HG03469 (cell line): Measurements from ENCODE around the gene DMBX1.

ENCODE experiments used
- ATAC-seq: cut with Tn5 transposase; IDR thresholded peaks from one replicate; pipeline ENCODE4 v1.9.1; 2021; ENCODE audit warnings: mild to moderate bottlenecking, moderate library complexity, moderate number of reproducible peaks; ENCODE audit not compliant: unreplicated experiment

Gene DMBX1

DNA sequence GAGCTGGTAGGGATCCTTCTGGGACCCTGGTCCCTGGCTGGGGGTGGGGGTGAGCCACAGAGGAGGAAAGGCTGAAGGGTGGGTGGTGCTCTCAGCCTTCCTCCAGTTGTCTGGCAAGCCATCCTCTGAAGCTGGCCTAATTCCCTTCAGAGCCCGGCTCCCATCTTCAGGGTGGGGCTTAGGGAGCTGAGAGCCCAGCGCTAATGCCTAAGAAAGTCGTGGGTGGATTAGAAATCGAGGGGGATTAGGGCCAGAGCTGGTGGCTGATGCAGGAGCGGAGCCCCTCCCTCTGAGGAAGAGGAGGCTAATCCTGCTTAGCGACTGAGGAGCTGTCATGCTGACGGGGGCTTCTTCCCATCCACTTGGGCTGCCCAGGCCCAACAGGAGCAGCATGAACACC is 30.8 kb upstream of the DMBX1 start:
- no peak for ATAC-seq

DNA sequence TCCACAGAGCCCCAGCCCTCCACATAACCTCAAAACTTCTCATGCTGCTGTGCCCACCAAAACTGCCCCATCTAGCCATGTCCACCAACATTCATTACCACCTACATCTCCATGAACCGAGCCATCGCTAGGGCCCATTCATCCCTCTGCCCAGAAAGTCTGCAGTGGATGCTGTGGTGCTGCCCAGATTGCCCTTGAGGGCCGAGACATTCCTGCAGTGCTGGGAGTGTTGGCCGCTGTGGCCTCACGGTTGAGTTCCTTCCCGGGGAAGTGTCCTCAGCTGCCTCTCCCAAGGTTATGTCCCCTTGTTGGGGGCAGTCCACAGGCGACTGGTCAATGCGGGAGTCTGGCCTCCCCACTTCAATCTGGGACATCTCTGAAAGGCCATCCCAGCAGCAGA is 30.3 kb upstream of the DMBX1 start:
- ATAC-seq: no peak

DNA sequence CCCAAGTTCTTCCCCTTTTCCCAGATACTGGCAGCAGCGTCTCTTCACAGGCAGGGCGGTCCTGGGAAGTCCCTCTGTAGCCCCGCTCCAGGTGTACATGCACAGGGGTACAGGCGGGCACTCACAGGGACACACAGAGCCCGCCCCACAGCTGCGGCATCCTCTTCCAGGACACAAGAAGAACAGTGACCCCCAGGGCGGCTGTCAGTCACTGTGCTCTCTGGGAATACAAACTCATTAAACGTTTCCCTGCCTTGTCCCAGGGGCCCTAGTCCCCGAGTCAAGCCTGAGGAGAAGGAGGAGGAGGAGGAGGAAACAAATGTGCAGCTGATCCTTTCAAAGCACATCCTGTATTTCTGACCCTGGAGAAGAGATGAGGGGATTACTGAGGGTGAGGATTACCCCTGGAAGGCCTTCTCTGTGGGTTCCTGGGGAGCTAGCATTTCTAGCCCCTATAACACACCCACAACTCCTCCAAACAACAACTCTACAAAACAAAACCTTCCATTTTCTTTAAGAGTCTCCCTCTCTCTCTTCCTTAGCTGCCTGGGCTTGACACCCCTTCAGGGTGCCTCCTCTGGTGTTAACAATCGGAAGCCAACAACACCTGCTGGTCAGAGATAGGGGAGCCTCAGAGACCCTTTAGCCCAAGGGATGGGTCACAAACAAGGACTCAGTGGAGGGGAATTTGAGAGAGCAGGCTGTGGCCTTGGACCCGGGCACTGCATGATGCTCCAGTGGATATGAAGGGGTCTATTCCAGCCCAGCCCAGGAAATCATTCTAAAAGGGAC is 28.4 kb upstream of the DMBX1 start:
- no peak for ATAC-seq

DNA sequence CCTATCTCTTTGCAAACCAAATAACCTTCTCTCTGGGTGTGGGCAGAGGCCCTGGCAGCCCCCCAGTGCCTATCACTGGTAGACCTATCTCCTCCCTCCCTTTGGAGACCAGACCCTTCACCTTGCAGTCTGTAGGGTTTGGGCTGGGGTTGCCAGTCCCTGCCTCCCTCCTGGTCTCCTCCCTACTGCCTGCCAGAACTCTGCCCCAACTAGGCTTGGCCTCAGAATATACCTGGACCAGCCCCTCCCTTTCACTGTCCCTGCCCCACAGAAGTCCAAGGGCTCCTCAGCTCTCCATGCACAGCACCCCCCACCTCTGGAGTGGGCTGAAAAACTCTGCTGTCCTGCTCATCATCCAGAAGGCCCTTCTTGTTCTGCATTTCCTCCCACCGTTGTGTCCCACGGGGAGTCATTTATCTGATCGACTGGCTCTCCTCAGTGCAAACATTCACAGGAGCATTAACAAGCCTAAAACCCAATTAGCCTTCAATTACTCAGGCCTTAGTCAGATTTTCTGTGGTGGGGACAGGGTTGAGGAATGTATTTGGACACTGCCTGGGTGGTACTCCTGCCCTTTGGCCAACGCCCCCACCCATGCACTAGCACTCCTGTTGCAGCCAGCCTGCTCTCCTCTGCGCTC is 27.7 kb upstream of the DMBX1 start:
- ATAC-seq: no peak

DNA sequence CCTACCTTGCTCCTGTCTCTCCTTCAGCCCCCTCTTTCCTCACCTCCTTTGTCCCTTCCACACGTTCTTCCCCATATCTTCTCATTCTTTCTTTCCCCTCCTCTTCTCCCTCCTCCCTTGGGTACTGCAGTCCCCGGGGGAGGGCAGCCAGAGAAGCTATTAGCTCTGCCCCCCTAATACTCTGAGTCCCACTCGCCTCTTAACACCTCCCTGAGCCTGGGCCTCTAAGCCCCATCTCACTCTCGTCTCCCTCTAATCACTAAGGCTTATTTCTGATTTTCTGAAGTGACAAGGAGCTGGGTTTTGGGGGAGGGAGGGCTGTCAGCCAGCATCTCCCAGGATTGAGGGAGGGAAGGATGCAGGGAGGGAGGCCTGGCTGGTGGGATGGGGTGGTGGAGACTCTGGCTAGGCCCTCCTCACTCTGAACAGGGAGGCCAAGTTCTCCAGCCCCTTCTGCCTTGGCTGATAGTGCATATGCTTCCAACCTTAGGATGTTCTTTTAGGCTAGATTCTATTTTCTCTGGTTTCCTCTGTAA is 25.6 kb upstream of the DMBX1 start:
- no peak for ATAC-seq

DNA sequence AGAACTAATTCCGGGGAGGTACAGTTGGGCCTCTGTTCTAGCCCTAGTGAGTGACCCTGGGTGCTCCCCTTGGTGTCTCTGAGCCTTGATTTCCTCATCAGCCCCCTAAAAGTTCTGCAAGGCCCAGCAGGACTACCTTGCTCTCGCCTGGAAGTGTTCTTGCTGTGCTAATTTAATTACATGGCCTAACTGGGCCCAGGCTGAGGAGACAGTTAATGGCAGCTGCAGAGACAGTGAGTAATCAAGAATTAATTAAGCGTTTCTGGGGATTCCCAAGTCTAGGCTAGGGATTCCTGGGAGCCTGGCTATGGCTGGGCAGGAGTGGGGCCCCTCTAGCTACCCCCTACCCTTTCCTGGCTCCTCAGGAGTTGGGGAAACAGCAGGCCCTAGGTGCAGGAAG is 24.7 kb upstream of the DMBX1 start:
- no peak for ATAC-seq

DNA sequence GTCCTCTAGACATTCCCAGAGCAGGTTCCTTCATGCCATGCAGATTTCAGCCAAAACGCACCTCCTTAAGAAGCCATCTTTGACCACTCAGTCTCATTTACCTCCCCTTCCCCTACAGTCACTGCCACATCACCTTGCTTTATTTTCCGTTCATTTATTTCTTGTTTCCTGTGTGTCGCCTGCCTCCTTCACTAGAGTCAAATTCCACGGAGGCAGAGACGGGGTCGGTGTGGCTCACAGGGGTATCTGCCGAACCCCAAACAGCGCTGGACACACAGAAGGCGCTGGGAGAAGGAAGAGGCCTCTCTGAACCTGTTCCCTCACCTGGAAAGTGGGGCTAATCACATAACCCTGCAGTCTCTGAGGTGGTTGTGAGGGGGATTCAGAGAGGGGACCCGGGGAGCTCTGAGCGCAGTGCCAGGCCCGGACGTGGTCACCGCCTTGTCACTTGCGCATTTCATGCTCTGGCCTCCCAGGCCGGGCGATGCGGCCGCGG is 23.6 kb upstream of the DMBX1 start:
- no peak for ATAC-seq

DNA sequence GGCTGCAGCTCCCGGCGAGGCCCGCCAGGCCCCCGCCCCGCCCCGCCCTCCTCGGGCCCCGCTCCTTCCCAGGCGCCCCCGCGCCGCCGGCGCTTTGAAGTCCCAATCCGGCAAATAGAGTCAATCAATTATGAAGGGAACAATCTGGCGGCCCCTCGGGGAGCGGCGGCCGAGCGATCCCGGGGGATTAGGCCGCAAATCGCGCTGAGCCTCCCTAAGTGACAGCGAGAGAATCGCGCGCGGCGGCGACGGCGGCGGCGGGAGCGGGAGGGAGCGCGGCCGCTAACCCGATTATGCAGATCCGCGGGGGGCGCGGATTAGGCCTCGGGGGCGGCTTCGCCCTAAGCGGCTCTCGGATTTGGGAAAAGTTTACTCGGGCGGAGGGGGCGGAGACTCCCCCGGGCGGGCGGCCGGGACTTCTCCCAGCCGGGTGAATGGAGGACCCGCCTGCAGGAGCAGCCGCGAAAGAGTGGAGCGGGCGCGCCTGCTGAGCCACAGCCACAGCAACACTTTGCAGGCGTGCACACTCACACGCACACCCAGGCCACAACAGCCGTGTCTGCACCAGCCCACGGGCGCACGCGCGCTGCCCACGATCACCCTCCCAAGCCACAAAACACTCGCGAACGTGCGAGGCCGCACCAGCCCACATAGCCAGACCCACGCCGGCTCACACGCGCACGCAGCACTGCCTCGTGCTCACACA is 23.0 kb upstream of the DMBX1 start:
- ATAC-seq: no peak

DNA sequence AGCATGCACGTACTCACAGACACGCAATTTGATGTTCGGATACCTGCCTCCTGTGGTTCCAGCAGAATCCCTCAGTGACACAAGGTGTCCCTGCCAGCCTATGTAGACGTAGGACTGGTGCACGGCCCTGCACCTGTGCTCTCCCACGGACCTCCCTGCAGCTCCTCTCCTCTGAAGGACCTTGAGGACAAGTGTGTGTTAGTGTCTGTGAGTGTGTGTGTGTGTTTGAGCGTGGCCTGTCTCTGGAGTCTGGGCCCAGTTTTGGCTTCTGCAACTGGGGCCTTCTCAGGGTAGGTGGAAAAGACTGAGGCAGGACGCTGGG is 22.5 kb upstream of the DMBX1 start:
- no peak for ATAC-seq

DNA sequence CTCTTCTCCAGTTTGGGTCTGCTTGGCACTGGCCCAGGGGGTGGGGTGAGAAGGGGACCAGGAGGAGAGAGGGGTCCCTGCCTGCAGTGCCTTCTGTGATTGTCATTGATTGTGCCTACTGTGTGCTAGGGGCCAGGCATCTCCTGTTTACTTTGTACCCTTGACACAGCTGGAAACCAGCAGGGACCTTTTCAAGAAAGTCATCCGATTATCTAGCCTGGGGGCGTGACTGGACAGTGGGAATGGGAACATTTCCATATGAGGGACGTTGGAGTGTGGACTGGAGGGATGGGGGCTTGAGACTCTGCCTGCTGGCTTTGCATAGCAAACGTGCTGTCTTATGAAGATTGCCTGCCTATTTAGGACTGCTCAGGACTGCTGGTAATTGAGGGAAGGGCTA is 19.8 kb upstream of the DMBX1 start:
- ATAC-seq: no peak

DNA sequence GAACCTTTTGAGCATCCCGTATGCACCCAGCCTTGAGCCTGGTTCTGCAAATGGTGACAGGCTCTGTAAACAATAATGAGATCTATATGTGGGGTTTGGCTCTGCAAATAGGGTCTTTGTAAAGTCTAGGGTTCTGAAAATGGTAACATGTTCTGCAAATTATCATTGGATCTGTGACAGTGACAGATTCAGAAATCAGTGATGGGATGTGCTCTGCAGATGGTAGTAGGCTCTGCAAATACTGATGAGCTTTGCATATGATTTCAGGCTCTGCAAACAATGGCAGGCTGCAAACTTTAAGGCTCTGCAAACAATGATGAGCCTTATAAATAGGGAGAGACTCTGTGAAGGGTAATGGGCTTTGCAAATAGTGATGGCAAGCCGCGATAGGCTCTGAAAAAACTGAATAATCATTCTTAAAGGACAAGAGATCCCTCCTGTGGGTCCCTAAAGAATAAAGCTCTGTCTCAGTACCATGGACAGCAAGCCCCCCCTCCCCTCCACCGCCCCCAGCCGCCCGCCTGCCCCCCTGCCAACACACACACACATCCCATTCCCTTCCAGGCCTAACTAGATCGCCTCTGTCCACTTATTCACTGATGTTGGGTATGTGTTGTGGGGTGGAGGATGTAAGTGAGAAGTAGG is 17.7 kb upstream of the DMBX1 start:
- no peak for ATAC-seq

DNA sequence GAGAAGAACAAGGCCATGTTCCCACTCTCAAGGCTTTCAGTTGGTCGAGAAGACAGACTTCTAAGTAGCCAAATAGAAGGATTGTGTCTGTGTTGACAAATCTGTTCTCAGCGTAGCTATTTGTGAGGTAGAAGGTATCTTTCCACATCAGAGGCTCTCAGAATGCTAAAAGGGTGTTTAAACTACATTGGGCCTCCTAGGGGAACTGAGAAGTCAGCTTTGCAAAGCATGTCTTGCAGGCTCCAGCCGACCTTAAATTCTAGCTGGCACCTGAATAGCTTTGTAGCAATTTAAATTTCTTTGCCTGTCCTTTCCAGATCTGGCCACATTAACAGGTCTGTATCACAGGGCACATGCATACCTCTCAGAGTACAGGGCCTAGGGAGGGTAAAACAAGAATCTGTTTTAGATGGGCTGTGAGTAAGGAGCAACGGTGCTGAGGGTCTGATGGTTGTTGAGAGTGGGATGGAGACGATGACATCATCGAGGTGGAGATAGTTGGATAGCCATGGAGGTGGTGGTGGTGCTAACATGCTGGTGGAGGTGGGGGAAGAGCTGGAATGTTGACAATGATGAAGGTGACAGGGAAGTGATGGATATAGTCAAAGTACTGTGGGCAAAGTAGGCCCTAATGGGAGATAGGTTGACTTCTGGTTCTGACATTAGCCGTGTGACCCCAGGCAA is 17.0 kb upstream of the DMBX1 start:
- no peak for ATAC-seq

DNA sequence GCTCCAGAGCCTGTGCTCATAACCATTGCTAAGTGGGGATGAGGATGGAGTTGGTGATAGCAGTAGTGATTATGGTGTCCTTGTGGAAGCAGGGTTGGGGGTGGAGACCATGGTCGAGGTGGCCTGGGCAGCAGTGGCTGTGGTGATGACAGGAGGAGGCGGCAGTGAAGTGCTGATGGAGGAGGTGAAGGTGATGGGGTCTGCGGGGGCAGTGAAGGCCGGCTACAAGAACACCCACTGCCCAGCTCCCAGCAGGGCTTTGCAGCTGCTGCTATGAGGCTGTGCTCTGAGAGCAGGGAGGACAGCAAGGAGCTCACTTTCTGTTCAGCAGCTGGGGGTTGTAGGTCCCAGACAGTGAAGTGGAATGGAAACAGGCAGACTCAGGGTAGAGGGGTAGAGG is 15.6 kb upstream of the DMBX1 start:
- ATAC-seq: no peak

DNA sequence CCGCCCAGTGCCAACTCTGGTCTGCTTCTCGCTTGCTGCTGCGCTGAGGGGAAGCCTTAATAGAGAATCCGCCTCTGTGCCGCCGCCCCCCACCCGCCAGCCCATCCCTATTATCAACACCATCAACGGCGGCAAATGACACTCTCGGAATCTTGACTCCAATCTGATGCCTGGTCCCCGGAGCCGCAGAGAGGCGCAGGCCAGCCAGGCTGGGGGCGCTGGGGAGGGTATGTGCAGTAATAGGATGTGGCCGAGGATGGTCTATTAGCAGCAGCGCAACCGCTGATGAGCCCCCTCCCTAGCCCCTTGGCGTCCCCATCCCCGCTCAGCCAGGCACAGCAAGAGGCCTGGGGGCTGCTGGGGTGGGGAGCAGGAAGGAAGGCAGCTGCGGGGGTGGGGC is 15.1 kb upstream of the DMBX1 start:
- no peak for ATAC-seq

DNA sequence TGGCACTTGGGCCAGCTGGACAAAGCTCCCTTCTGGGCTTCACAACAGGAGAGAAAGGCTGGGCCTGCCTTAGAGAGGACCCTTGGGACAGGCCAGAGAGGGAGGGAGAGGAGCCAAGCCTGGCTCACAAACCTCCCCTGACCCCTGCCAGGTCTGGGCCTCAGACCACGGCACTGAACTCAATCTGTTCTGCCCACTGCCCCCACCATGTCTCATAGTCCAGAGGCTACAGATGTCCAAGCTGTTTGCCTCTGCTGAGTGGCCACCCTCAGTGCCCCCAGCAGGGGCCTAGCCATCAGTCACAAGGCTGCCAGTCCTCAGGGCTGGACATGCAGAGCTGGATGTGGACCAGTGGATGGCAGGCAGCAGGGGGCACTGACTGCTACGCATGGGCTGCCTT is 13.0 kb upstream of the DMBX1 start:
- ATAC-seq: no peak

DNA sequence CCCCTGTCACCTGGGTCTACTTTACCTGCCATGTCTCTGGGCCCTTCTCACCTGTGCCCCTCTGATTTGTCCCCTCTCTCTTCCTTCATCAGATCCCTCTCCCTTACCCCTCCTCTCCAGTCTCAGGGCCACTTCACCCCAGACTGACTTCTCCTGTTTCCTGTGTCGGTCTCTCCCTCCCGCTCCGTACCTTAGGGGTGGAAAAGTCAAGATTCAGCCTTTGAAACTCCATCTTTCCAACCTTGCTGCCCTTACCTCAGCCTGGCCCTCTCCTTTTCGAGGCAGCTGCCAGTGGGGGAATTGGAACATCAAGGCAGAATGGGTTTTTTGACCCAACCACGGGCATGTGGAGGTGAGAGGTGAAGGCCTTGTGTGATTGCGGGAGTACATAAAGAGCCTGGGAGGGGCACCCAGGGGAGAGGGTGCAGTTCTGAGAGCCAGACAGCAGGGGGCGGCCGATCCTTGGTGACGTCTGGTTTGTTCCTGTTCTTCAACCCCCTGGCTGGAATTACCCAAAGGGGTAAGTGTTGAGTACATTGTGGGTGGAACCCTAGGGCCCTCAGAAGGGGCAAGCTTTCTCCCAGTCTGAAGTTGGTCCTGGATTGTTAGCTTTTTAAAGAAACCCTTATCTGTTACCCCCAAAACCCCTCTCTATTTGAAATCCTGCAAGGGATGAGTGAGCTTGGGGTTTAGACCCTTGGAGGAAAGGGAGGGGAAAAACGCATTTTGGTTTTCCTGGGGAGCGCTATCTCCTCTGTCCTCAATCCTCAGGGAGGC is 12.3 kb upstream of the DMBX1 start:
- ATAC-seq: no peak

DNA sequence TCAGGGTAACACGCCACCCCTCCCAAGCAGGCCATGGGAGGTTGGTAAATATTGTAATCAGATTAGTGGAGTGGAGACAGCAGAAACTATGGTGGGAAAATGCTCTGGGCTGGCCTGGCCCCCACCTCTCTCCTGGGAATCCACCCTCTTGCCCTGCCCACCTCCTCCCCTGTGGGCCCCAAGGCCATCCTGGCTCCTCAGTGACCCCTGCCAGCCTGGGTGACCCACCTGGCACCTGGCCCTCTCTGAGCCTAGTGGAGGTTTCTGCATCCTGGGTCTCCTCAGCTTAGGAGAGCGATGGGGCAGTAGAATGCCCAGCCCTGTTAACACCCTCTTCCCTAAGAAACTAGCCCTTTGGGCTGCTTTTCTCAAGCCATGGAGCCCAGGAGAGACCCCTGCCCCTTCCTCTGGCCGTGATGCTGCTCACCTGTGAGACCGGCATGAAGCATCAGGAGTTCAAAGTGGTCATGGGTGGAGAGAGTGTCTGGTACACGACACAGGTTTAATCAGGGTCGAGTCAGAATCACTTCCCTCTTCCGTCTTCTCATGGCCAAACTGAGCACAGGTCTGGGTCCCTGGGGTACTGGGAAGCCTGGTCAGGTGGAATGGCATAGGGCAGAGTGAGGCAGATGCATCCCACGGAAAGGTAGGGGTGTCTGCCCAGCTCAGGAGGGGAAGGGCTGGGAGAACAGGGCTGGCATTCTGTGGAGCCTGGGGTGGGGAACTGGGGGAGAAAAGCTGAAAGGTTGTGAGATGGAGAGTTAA is 10.7 kb upstream of the DMBX1 start:
- no peak for ATAC-seq

DNA sequence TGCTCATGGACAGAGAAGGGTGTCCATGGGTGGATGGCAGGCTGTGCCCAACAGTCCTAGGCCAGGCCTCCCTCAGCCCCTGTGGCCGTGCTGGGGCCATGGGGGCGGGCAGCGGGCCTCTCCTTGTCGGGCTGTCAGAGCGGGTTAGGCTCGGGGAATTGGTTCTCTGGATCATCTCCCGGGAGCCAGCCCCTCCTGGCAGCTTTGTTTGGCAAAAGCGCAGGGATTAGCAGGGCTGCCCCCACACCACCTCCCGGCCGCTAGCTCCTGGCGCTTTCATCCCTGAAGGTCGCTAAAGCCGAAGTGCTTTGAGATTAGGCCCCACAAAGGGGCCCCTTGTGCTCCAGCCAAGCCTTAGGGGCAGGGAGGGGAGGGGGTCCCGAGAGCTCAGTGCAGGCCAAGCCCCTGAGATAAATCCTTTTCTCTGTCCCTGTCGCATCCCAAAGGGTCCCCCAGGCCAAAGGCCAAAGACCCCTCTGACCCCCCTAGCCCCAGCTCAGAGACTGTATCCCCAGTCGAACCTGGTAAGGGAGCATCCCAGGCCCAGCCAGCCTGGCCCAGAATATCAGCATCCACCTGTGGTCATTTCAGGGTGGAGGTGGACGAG is 9.8 kb upstream of the DMBX1 start:
- ATAC-seq: no peak
